OCI-LY1 (cell line): Measurements from ENCODE around the gene UST.

Experiments
- H2AFZ ChIP-seq: fragments of 200-600 bp; sonication (generic), shearing (Covaris generic); 2 replicates; pipeline ENCODE4 v1.6.0; 2014; ENCODE audit warnings: antibody characterized with exemption, mild to moderate bottlenecking, low read length
- H3F3A ChIP-seq: fragments of 200-600 bp; sonication (generic), shearing (Covaris generic); 2 replicates; pipeline ENCODE4 v1.6.0; 2014; ENCODE audit warnings: mild to moderate bottlenecking, antibody characterized with exemption, low read length, moderate library complexity; ENCODE audit not compliant: insufficient read depth
- H3K27ac ChIP-seq: fragments of 200-600 bp; sonication (generic); 2 replicates; pipeline ENCODE4 v1.5.1; 2014; ENCODE audit warnings: low read length, mixed run types, mild to moderate bottlenecking, low read depth; ENCODE audit not compliant: poor library complexity, severe bottlenecking
- H3K27me3 ChIP-seq: fragments of 200-600 bp; sonication (generic); 2 replicates; pipeline ENCODE4 v1.6.0; 2014; ENCODE audit warnings: antibody characterized with exemption, mild to moderate bottlenecking, low read length, moderate library complexity; ENCODE audit not compliant: insufficient read depth
- H3K36me3 ChIP-seq: fragments of 200-600 bp; sonication (generic); 2 replicates; pipeline ENCODE4 v1.6.1; 2014; ENCODE audit warnings: mild to moderate bottlenecking, antibody characterized with exemption, low read length, moderate library complexity, mixed read lengths; ENCODE audit not compliant: insufficient read depth
- H3K4me1 ChIP-seq: fragments of 200-600 bp; sonication (generic); 2 replicates; pipeline ENCODE4 v1.5.1; 2014; ENCODE audit warnings: mild to moderate bottlenecking, low read length, moderate library complexity; ENCODE audit not compliant: insufficient read depth, severe bottlenecking
- H3K4me2 ChIP-seq: fragments of 200-600 bp; sonication (generic), shearing (Covaris generic); 2 replicates; pipeline ENCODE4 v1.6.1; 2014; ENCODE audit warnings: low read length
- H3K4me3 ChIP-seq: fragments of 200-600 bp; sonication (generic); 2 replicates; pipeline ENCODE4 v1.5.1; 2014; ENCODE audit warnings: low read length, low read depth, mild to moderate bottlenecking, mixed read lengths; ENCODE audit not compliant: poor library complexity, severe bottlenecking
- H3K79me2 ChIP-seq: fragments of 200-600 bp; shearing (Covaris generic); 2 replicates; pipeline ENCODE4 v1.6.1; 2016; ENCODE audit warnings: mixed run types, low read length, mixed read lengths; ENCODE audit not compliant: insufficient read depth
- H3K9ac ChIP-seq: fragments of 200-600 bp; sonication (generic), shearing (Covaris generic); 2 replicates; pipeline ENCODE4 v1.6.1; 2014; ENCODE audit warnings: mild to moderate bottlenecking, low read length, mixed read lengths
- H3K9me2 ChIP-seq: fragments of 200-600 bp; sonication (generic), shearing (Covaris generic); 2 replicates; pipeline ENCODE4 v1.6.1; 2014; ENCODE audit warnings: low read depth, mild to moderate bottlenecking, low read length, mixed read lengths
- H3K9me3 ChIP-seq: fragments of 200-600 bp; shearing (Covaris generic); 2 replicates; pipeline ENCODE4 v1.6.1; 2014; ENCODE audit warnings: low read length, mixed read lengths
- H4K20me1 ChIP-seq: fragments of 200-600 bp; sonication (generic), shearing (Covaris generic); 2 replicates; pipeline ENCODE4 v1.6.0; 2016; ENCODE audit warnings: mild to moderate bottlenecking, low read length; ENCODE audit not compliant: insufficient read depth
- CTCF ChIP-seq: fragments of 200-600 bp; sonication (generic), shearing (Covaris generic); IDR thresholded peaks from 2 replicates; pipeline ENCODE4 v1.5.1; 2017; ENCODE audit warnings: mild to moderate bottlenecking, antibody characterized with exemption, low read length, moderate library complexity, mixed read lengths
- EZH2 ChIP-seq: fragments of 200-600 bp; sonication (generic), shearing (Covaris generic); IDR thresholded peaks from 2 replicates; pipeline ENCODE4 v1.8.0; 2017; ENCODE audit warnings: borderline replicate concordance, mixed run types, mild to moderate bottlenecking, antibody characterized with exemption, low read length, moderate library complexity, mixed read lengths

The UST gene

GRCh38 chr6:149063468-149063867 lies 316.6 kb downstream of the UST start:
- Histone ChIP-seq H3K4me2 (no peak overlapping the region), H3K27me3 (no peaks in the 10 kb centered on the region; the same call in 1 of the 2 replicates), H3K4me1 (peaks cover 20% of the 10 kb centered on the region), H3K9me3 (no peaks in the 10 kb centered on the region), H3K79me2 (no peaks in the 10 kb centered on the region), H3K27ac (no peak overlapping the region), H4K20me1 (no peaks in the 10 kb centered on the region), H3K36me3 (no peaks in the 10 kb centered on the region), H2AFZ (no peak overlapping the region), H3K4me3 (no peak overlapping the region), H3K9ac (no peak overlapping the region), H3F3A (no peaks in the 10 kb centered on the region), H3K9me2 (no peaks in the 10 kb centered on the region)
- TF ChIP-seq CTCF: no peak
- TF ChIP-seq EZH2: no peak

- H3K36me3 ChIP-seq: no peaks in the 10 kb centered on the region
- H3F3A ChIP-seq: no peaks in the 10 kb centered on the region
- no peak overlapping the region for H3K4me2 ChIP-seq
- H3K9me3 ChIP-seq: no peaks in the 10 kb centered on the region
- no peaks in the 10 kb centered on the region for H3K79me2 ChIP-seq
- no peak overlapping the region for H3K4me3 ChIP-seq
- no peak overlapping the region for H3K27ac ChIP-seq
- H2AFZ ChIP-seq: no peak overlapping the region
- H3K27me3 ChIP-seq: no peaks in the 10 kb centered on the region; the same call in 1 of the 2 replicates
- H3K4me1 ChIP-seq: peaks cover 20% of the 10 kb centered on the region
- no peaks in the 10 kb centered on the region for H4K20me1 ChIP-seq
- H3K9ac ChIP-seq: no peak overlapping the region
- TF ChIP-seq CTCF: no peak
- no peak for TF ChIP-seq EZH2
- H3K9me2 ChIP-seq: no peaks in the 10 kb centered on the region
Observed at GRCh38 chr6:149064001-149064659, 317.3 kb downstream of the UST start.

DNA sequence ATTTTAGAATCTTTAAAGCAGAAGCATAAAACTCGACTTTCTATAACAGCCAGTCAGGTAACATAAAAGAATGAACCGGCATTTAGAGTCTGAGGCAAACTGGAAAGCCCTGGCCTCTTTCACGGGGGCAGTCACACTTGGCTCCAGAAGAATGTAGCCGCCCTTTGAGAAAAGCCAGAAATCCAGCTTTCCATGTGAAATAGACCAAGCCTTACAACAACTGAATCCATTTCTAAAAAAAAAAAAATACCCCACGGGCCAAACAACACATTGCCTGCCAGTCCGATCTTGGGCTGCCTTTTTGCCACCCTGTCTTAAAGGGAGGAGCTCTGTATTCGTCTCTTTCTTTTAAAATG lies 317.8 kb downstream of the UST start:
- Histone ChIP-seq H3K4me3 (no peak overlapping the region), H3K9me3 (no peaks in the 10 kb centered on the region), H3K4me2 (no peak overlapping the region), H3K9ac (no peak overlapping the region), H3K27me3 (no peaks in the 10 kb centered on the region; the same call in 1 of the 2 replicates), H4K20me1 (no peaks in the 10 kb centered on the region), H3K36me3 (no peaks in the 10 kb centered on the region), H2AFZ (no peak overlapping the region), H3K27ac (no peak overlapping the region), H3F3A (no peaks in the 10 kb centered on the region), H3K4me1 (peaks cover 20% of the 10 kb centered on the region), H3K79me2 (no peaks in the 10 kb centered on the region), H3K9me2 (no peaks in the 10 kb centered on the region)
- no peak for TF ChIP-seq CTCF
- no peak for TF ChIP-seq EZH2
